ENCODE measurements around the gene NCAM2. TPM values are rescaled to one million over a fixed set of nuclear protein-coding genes. Genes with fewer than 3 reads are reported as not detected.

The NCAM2 gene
- total and polyA plus RNA-seq, 3 experiments from 2014 or later: not detected

- CTCF ChIA-PET: no interaction called here
- peaks cover 4 to 31% (median 8%) of the 10 kb centered on the region in 5 donors for H3K9me3 Mint-ChIP-seq
Measured at GRCh38 chr21:21295303-21295702, 297.1 kb downstream of the NCAM2 start.

DNA sequence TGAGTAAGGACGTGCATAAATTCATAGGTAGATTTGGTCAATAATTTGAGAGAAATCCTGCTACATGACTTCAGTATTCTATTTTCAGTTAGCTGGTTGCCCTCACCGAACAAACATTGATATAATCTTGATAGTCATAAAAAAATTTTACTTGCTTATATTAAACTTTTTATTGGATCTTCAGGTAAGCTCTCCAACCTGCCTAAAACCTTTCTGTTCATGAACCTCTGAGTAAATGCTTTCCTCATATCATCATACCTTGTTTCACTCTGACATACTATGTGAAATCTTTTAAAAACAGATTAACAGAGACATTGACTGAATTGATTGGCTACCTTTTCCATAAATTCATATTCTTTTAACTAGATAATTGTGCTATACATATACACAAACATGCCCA, 299.0 kb downstream of the NCAM2 start:
- Histone ChIP-seq H3K4me3 (ENCODE audit: low read length) (no peak overlapping the region), H3K36me3 (ENCODE audit: insufficient read depth, low read length) (no peaks in the 10 kb centered on the region), H3K4me1 (ENCODE audit: insufficient read depth, low read length) (no peaks in the 10 kb centered on the region), H3K9me3 (ENCODE audit: low read length) (no peaks in the 10 kb centered on the region), H3K27me3 (ENCODE audit: insufficient read depth, low read length, poor library complexity, severe bottlenecking) (no peaks in the 10 kb centered on the region), H3K27ac (ENCODE audit: low read depth, low read length) (no peak overlapping the region)
- H3K27me3 Mint-ChIP-seq: no peaks in the 10 kb centered on the region
- no peak for DNase-seq
- no peak overlapping the region for H3K27ac Mint-ChIP-seq
- H3K36me3 Mint-ChIP-seq: no peaks in the 10 kb centered on the region
- H3K4me1 Mint-ChIP-seq: no peaks in the 10 kb centered on the region
- ChIA-PET CTCF (no interaction called here), POLR2A (no interaction called here)
- H3K9me3 Mint-ChIP-seq: peaks cover 2 to 26% (median 7%) of the 10 kb centered on the region in 5 donors
- no peak overlapping the region for H3K4me3 Mint-ChIP-seq

More at GRCh38 chr21:21295303-21295702, 297.1 kb downstream of the NCAM2 start:
- H3K27ac Mint-ChIP-seq: no peak overlapping the region
- H3K4me1 Mint-ChIP-seq: no peaks in the 10 kb centered on the region
- H3K4me1 ChIP-seq (ENCODE audit: insufficient read depth, low read length): no peaks in the 10 kb centered on the region
- no peak overlapping the region for H3K27ac ChIP-seq (ENCODE audit: low read depth, low read length)
- DNase-seq: no peak
- H3K4me3 Mint-ChIP-seq: no peak overlapping the region
- no peak overlapping the region for H3K4me3 ChIP-seq (ENCODE audit: low read length)
- H3K9me3 ChIP-seq (ENCODE audit: low read length): no peaks in the 10 kb centered on the region
- no peaks in the 10 kb centered on the region for H3K27me3 ChIP-seq (ENCODE audit: insufficient read depth, low read length, poor library complexity, severe bottlenecking)
- no peaks in the 10 kb centered on the region for H3K36me3 Mint-ChIP-seq
- H3K36me3 ChIP-seq (ENCODE audit: insufficient read depth, low read length): no peaks in the 10 kb centered on the region
- POLR2A ChIA-PET: no interaction called here
- no peaks in the 10 kb centered on the region for H3K27me3 Mint-ChIP-seq

DNA sequence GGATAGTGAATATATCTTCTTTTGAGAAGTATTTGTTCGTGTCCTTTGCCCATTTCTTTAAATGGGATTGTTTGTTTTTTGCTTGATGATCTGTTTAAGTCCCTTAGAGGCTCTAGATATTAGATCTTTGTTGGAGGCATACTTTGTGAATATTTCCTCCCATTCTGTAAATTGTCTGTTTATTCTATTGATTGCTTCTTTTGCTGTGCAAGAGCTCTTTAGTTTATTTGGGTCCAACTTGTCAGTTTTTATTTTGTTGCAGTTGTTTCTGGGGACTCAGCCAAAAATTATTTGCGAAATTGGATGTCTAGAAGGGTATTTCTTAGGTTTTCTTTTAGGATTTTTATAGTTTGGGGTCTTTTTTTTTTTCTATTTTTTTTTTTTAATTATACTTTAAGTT, 302.8 kb downstream of the NCAM2 start:
- H3K4me1 Mint-ChIP-seq: no peaks in the 10 kb centered on the region
- Histone ChIP-seq H3K4me3 (ENCODE audit: low read length) (no peak overlapping the region), H3K4me1 (ENCODE audit: insufficient read depth, low read length) (no peaks in the 10 kb centered on the region), H3K9me3 (ENCODE audit: low read length) (no peaks in the 10 kb centered on the region), H3K27ac (ENCODE audit: low read depth, low read length) (no peak overlapping the region), H3K27me3 (ENCODE audit: insufficient read depth, low read length, poor library complexity, severe bottlenecking) (no peaks in the 10 kb centered on the region), H3K36me3 (ENCODE audit: insufficient read depth, low read length) (no peaks in the 10 kb centered on the region)
- H3K36me3 Mint-ChIP-seq: no peaks in the 10 kb centered on the region
- ChIA-PET POLR2A (no interaction called here), CTCF (no interaction called here)
- H3K27me3 Mint-ChIP-seq: no peaks in the 10 kb centered on the region
- H3K4me3 Mint-ChIP-seq: no peak overlapping the region
- H3K27ac Mint-ChIP-seq: no peak overlapping the region
- DNase-seq: no peak
- peaks cover 0 to 10% (median 6%) of the 10 kb centered on the region in 5 donors for H3K9me3 Mint-ChIP-seq

GRCh38 chr21:21309510-21309909, 311.3 kb downstream of the NCAM2 start:
- Histone ChIP-seq H3K4me3 (ENCODE audit: low read length) (no peak overlapping the region), H3K9me3 (ENCODE audit: low read length) (no peaks in the 10 kb centered on the region), H3K4me1 (ENCODE audit: insufficient read depth, low read length) (no peaks in the 10 kb centered on the region), H3K36me3 (ENCODE audit: insufficient read depth, low read length) (no peaks in the 10 kb centered on the region), H3K27me3 (ENCODE audit: insufficient read depth, low read length, poor library complexity, severe bottlenecking) (no peaks in the 10 kb centered on the region), H3K27ac (ENCODE audit: low read depth, low read length) (no peak overlapping the region)
- no peaks in the 10 kb centered on the region for H3K27me3 Mint-ChIP-seq
- ChIA-PET POLR2A (no interaction called here), CTCF (no interaction called here)
- H3K27ac Mint-ChIP-seq: no peak overlapping the region
- H3K36me3 Mint-ChIP-seq: no peaks in the 10 kb centered on the region
- no peak overlapping the region for H3K4me3 Mint-ChIP-seq
- H3K4me1 Mint-ChIP-seq: no peaks in the 10 kb centered on the region
- DNase-seq: no peak
- H3K9me3 Mint-ChIP-seq: peaks cover 2 to 23% (median 7%) of the 10 kb centered on the region in 5 donors

DNA sequence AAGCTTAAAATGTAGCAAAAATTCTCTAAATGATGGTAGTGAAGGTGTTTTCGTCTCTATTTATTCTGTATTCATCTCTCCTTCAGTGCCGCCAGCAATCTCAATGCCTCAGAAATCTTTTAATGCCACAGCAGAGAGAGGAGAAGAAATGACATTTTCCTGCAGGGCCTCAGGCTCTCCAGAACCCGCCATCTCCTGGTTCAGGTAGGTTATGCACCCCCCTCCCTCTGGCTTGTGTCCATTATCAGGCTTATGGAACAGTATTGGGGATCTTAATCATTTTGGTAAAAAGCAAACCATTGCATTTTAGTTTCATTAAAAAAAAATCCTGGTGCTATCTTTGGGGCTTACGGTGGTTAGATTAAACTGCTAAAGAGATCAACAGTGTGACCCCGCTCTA, 326.1 kb downstream of the NCAM2 start:
- H3K4me1 ChIP-seq (ENCODE audit: insufficient read depth, low read length): no peaks in the 10 kb centered on the region
- Mint-ChIP-seq H3K27me3 (no peaks in the 10 kb centered on the region), H3K9me3 (peaks cover 4 to 20% (median 9%) of the 10 kb centered on the region in 5 donors), H3K27ac (no peak overlapping the region), H3K36me3 (no peaks in the 10 kb centered on the region), H3K4me1 (no peaks in the 10 kb centered on the region), H3K4me3 (no peak overlapping the region)
- DNase-seq: no peak
- no peaks in the 10 kb centered on the region for H3K36me3 ChIP-seq (ENCODE audit: insufficient read depth, low read length)
- H3K27me3 ChIP-seq (ENCODE audit: insufficient read depth, low read length, poor library complexity, severe bottlenecking): no peaks in the 10 kb centered on the region
- POLR2A ChIA-PET: no interaction called here
- peaks cover 4% of the 10 kb centered on the region for H3K9me3 ChIP-seq (ENCODE audit: low read length)
- H3K4me3 ChIP-seq (ENCODE audit: low read length): no peak overlapping the region
- H3K27ac ChIP-seq (ENCODE audit: low read depth, low read length): no peak overlapping the region
- CTCF ChIA-PET: no interaction called here

GRCh38 chr21:21332492-21332891, 334.3 kb downstream of the NCAM2 start:
- no peak for DNase-seq
- Histone ChIP-seq H3K27ac (ENCODE audit: low read depth, low read length) (no peak overlapping the region), H3K36me3 (ENCODE audit: insufficient read depth, low read length) (no peaks in the 10 kb centered on the region), H3K4me1 (ENCODE audit: insufficient read depth, low read length) (no peaks in the 10 kb centered on the region), H3K27me3 (ENCODE audit: insufficient read depth, low read length, poor library complexity, severe bottlenecking) (no peaks in the 10 kb centered on the region), H3K9me3 (ENCODE audit: low read length) (no peaks in the 10 kb centered on the region), H3K4me3 (ENCODE audit: low read length) (no peak overlapping the region)
- Mint-ChIP-seq H3K36me3 (no peaks in the 10 kb centered on the region), H3K27me3 (no peaks in the 10 kb centered on the region), H3K9me3 (peaks cover 2 to 21% (median 10%) of the 10 kb centered on the region in 5 donors), H3K4me1 (no peaks in the 10 kb centered on the region), H3K27ac (no peak overlapping the region), H3K4me3 (no peak overlapping the region)
- ChIA-PET CTCF (no interaction called here), POLR2A (no interaction called here)

GRCh38 chr21:21341041-21341440, 342.8 kb downstream of the NCAM2 start:
- Mint-ChIP-seq H3K9me3 (peaks cover 12 to 17% (median 14%) of the 10 kb centered on the region in 5 donors), H3K27ac (no peak overlapping the region), H3K4me1 (no peaks in the 10 kb centered on the region), H3K27me3 (no peaks in the 10 kb centered on the region), H3K4me3 (no peak overlapping the region), H3K36me3 (no peaks in the 10 kb centered on the region)
- ChIA-PET CTCF (no interaction called here), POLR2A (no interaction called here)
- Histone ChIP-seq H3K4me1 (ENCODE audit: insufficient read depth, low read length) (no peaks in the 10 kb centered on the region), H3K4me3 (ENCODE audit: low read length) (no peak overlapping the region), H3K27ac (ENCODE audit: low read depth, low read length) (no peak overlapping the region), H3K27me3 (ENCODE audit: insufficient read depth, low read length, poor library complexity, severe bottlenecking) (no peaks in the 10 kb centered on the region), H3K9me3 (ENCODE audit: low read length) (no peaks in the 10 kb centered on the region), H3K36me3 (ENCODE audit: insufficient read depth, low read length) (no peaks in the 10 kb centered on the region)
- DNase-seq: no peak

GRCh38 chr21:21345296-21345695, 347.1 kb downstream of the NCAM2 start:
- no peak overlapping the region for H3K4me3 Mint-ChIP-seq
- H3K27me3 ChIP-seq (ENCODE audit: insufficient read depth, low read length, poor library complexity, severe bottlenecking): no peaks in the 10 kb centered on the region
- no peak overlapping the region for H3K27ac Mint-ChIP-seq
- no peaks in the 10 kb centered on the region for H3K27me3 Mint-ChIP-seq
- DNase-seq: no peak
- no peak overlapping the region for H3K27ac ChIP-seq (ENCODE audit: low read depth, low read length)
- peaks cover 18 to 34% (median 20%) of the 10 kb centered on the region in 5 donors for H3K9me3 Mint-ChIP-seq
- H3K4me1 Mint-ChIP-seq: no peaks in the 10 kb centered on the region
- no peak overlapping the region for H3K4me3 ChIP-seq (ENCODE audit: low read length)
- H3K9me3 ChIP-seq (ENCODE audit: low read length): no peaks in the 10 kb centered on the region
- no peaks in the 10 kb centered on the region for H3K4me1 ChIP-seq (ENCODE audit: insufficient read depth, low read length)
- no peaks in the 10 kb centered on the region for H3K36me3 Mint-ChIP-seq
- CTCF ChIA-PET: no interaction called here
- POLR2A ChIA-PET: no interaction called here
- H3K36me3 ChIP-seq (ENCODE audit: insufficient read depth, low read length): no peaks in the 10 kb centered on the region

GRCh38 chr21:21345872-21346271, 347.7 kb downstream of the NCAM2 start:
- CTCF ChIA-PET: no interaction called here

More at GRCh38 chr21:21345872-21346271, 347.7 kb downstream of the NCAM2 start:
- H3K36me3 ChIP-seq (ENCODE audit: insufficient read depth, low read length): no peaks in the 10 kb centered on the region
- no peaks in the 10 kb centered on the region for H3K4me1 Mint-ChIP-seq
- no peaks in the 10 kb centered on the region for H3K27me3 Mint-ChIP-seq
- no peak for DNase-seq
- POLR2A ChIA-PET: no interaction called here
- H3K4me3 Mint-ChIP-seq: no peak overlapping the region
- H3K27ac ChIP-seq (ENCODE audit: low read depth, low read length): no peak overlapping the region
- no peaks in the 10 kb centered on the region for H3K9me3 ChIP-seq (ENCODE audit: low read length)
- no peak overlapping the region for H3K4me3 ChIP-seq (ENCODE audit: low read length)
- H3K9me3 Mint-ChIP-seq: peaks cover 18 to 34% (median 21%) of the 10 kb centered on the region in 5 donors
- H3K27me3 ChIP-seq (ENCODE audit: insufficient read depth, low read length, poor library complexity, severe bottlenecking): no peaks in the 10 kb centered on the region
- H3K36me3 Mint-ChIP-seq: no peaks in the 10 kb centered on the region
- no peak overlapping the region for H3K27ac Mint-ChIP-seq
- no peaks in the 10 kb centered on the region for H3K4me1 ChIP-seq (ENCODE audit: insufficient read depth, low read length)
